ENCODE results near the gene CPLX1. TPM values are rescaled to one million over a fixed set of nuclear protein-coding genes. Genes with fewer than 3 reads are reported as not detected.
"Not testable (repeated sequence)": the region's sequence is repeated elsewhere in the genome, so short reads cannot be mapped to it uniquely, and the experiment has no call there.

CPLX1 gene
- total RNA-seq, 1 experiment from 2014 or later = not detected

GRCh38 chr4:813900-814299 is 12.0 kb downstream of the CPLX1 start:
- DNase-seq (ENCODE audit: low read depth in 1 of 2, low spot score in 2 of 2) = no peak
- H3K9me3 ChIP-seq (replicated peaks) = no peaks in the 10 kb centered on the region
- H3K27ac ChIP-seq = no peak overlapping the region
- H3K4me3 ChIP-seq = no peak overlapping the region
- no peaks in the 10 kb centered on the region for H3K36me3 ChIP-seq
- H3K4me1 ChIP-seq (replicated peaks) = no peaks in the 10 kb centered on the region
- H3K27me3 ChIP-seq (replicated peaks) = peaks cover 5% of the 10 kb centered on the region; the same call in 1 of the 2 replicates

GRCh38 chr4:808860-809570 is 16.9 kb downstream of the CPLX1 start:
- Histone ChIP-seq H3K36me3 (no peaks in the 10 kb centered on the region), H3K9me3 (replicated peaks) (no peaks in the 10 kb centered on the region), H3K4me3 (no peak overlapping the region), H3K27me3 (replicated peaks) (no peaks in the 10 kb centered on the region), H3K27ac (no peak overlapping the region), H3K4me1 (replicated peaks) (no peaks in the 10 kb centered on the region)
- DNase-seq (ENCODE audit: low read depth in 1 of 2, low spot score in 2 of 2) = no peak

- no peaks in the 10 kb centered on the region for H3K27me3 ChIP-seq (replicated peaks)
- no peaks in the 10 kb centered on the region for H3K36me3 ChIP-seq
- no peaks in the 10 kb centered on the region for H3K4me1 ChIP-seq (replicated peaks)
- H3K27ac ChIP-seq = no peak overlapping the region
- no peaks in the 10 kb centered on the region for H3K9me3 ChIP-seq (replicated peaks)
- no peak overlapping the region for H3K4me3 ChIP-seq
- no peak for DNase-seq (ENCODE audit: low read depth in 1 of 2, low spot score in 2 of 2)
These were observed 18.1 kb downstream of the CPLX1 start for GRCh38 chr4:807792-808191.

- not testable (repeated sequence) for H3K36me3 ChIP-seq; H3K4me3 ChIP-seq; H3K27me3 ChIP-seq (replicated peaks); H3K27ac ChIP-seq; H3K4me1 ChIP-seq (replicated peaks); H3K9me3 ChIP-seq (replicated peaks); DNase-seq (ENCODE audit: low read depth in 1 of 2, low spot score in 2 of 2)
These were observed 18.9 kb downstream of the CPLX1 start for GRCh38 chr4:806979-807378.

- no peak overlapping the region for H3K27ac ChIP-seq
- H3K9me3 ChIP-seq (replicated peaks) = no peaks in the 10 kb centered on the region
- no peak for DNase-seq (ENCODE audit: low read depth in 1 of 2, low spot score in 2 of 2)
- no peaks in the 10 kb centered on the region for H3K27me3 ChIP-seq (replicated peaks)
- no peak overlapping the region for H3K4me3 ChIP-seq
- H3K36me3 ChIP-seq = no peaks in the 10 kb centered on the region
- no peaks in the 10 kb centered on the region for H3K4me1 ChIP-seq (replicated peaks)
These were observed 21.1 kb downstream of the CPLX1 start for GRCh38 chr4:804804-805203.

GRCh38 chr4:803884-804283 is 22.0 kb downstream of the CPLX1 start:
- no peaks in the 10 kb centered on the region for H3K36me3 ChIP-seq
- H3K27me3 ChIP-seq (replicated peaks) = no peaks in the 10 kb centered on the region
- no peak overlapping the region for H3K27ac ChIP-seq
- no peak overlapping the region for H3K4me3 ChIP-seq
- H3K4me1 ChIP-seq (replicated peaks) = no peaks in the 10 kb centered on the region
- H3K9me3 ChIP-seq (replicated peaks) = no peaks in the 10 kb centered on the region
- no peak for DNase-seq (ENCODE audit: low read depth in 1 of 2, low spot score in 2 of 2)

GRCh38 chr4:801436-802124 is 24.3 kb downstream of the CPLX1 start:
- H3K36me3 ChIP-seq = no peaks in the 10 kb centered on the region
- H3K27ac ChIP-seq = no peak overlapping the region
- no peaks in the 10 kb centered on the region for H3K4me1 ChIP-seq (replicated peaks)
- DNase-seq (ENCODE audit: low read depth in 1 of 2, low spot score in 2 of 2) = no peak
- H3K4me3 ChIP-seq = no peak overlapping the region
- no peaks in the 10 kb centered on the region for H3K9me3 ChIP-seq (replicated peaks)
- no peaks in the 10 kb centered on the region for H3K27me3 ChIP-seq (replicated peaks)

- Histone ChIP-seq H3K4me1 (replicated peaks) (no peaks in the 10 kb centered on the region), H3K9me3 (replicated peaks) (no peaks in the 10 kb centered on the region), H3K36me3 (no peaks in the 10 kb centered on the region), H3K27ac (no peak overlapping the region), H3K27me3 (replicated peaks) (peaks cover 11% of the 10 kb centered on the region), H3K4me3 (no peak overlapping the region)
- DNase-seq (ENCODE audit: low read depth in 1 of 2, low spot score in 2 of 2) = no peak
These were observed 28.9 kb downstream of the CPLX1 start for GRCh38 chr4:797066-797465.

GRCh38 chr4:796206-796605 is 29.7 kb downstream of the CPLX1 start:
- Histone ChIP-seq H3K27me3 (replicated peaks) (peaks cover 13% of the 10 kb centered on the region), H3K36me3 (no peaks in the 10 kb centered on the region), H3K27ac (no peak overlapping the region), H3K4me3 (no peak overlapping the region), H3K4me1 (replicated peaks) (no peaks in the 10 kb centered on the region), H3K9me3 (replicated peaks) (no peaks in the 10 kb centered on the region)
- no peak for DNase-seq (ENCODE audit: low read depth in 1 of 2, low spot score in 2 of 2)

GRCh38 chr4:795726-796119 is 30.2 kb downstream of the CPLX1 start:
- H3K4me3 ChIP-seq = no peak overlapping the region
- H3K27ac ChIP-seq = no peak overlapping the region
- DNase-seq (ENCODE audit: low read depth in 1 of 2, low spot score in 2 of 2) = no peak
- peaks cover 13% of the 10 kb centered on the region for H3K27me3 ChIP-seq (replicated peaks)
- no peaks in the 10 kb centered on the region for H3K4me1 ChIP-seq (replicated peaks)
- no peaks in the 10 kb centered on the region for H3K36me3 ChIP-seq
- H3K9me3 ChIP-seq (replicated peaks) = no peaks in the 10 kb centered on the region

GRCh38 chr4:794900-795725 is 30.8 kb downstream of the CPLX1 start:
- no peak for DNase-seq (ENCODE audit: low read depth in 1 of 2, low spot score in 2 of 2)
- H3K27ac ChIP-seq = no peak overlapping the region
- H3K36me3 ChIP-seq = no peaks in the 10 kb centered on the region
- no peaks in the 10 kb centered on the region for H3K4me1 ChIP-seq (replicated peaks)
- no peaks in the 10 kb centered on the region for H3K9me3 ChIP-seq (replicated peaks)
- H3K27me3 ChIP-seq (replicated peaks) = peaks cover 13% of the 10 kb centered on the region
- H3K4me3 ChIP-seq = no peak overlapping the region

- Histone ChIP-seq H3K4me3 (no peak overlapping the region), H3K27ac (no peak overlapping the region), H3K27me3 (replicated peaks) (peaks cover 13% of the 10 kb centered on the region), H3K4me1 (replicated peaks) (no peaks in the 10 kb centered on the region), H3K36me3 (no peaks in the 10 kb centered on the region), H3K9me3 (replicated peaks) (no peaks in the 10 kb centered on the region)
- no peak for DNase-seq (ENCODE audit: low read depth in 1 of 2, low spot score in 2 of 2)
These were observed 31.8 kb downstream of the CPLX1 start for GRCh38 chr4:793941-794621.

- H3K36me3 ChIP-seq = no peaks in the 10 kb centered on the region
- H3K27me3 ChIP-seq (replicated peaks) = peaks cover 13% of the 10 kb centered on the region
- H3K9me3 ChIP-seq (replicated peaks) = no peaks in the 10 kb centered on the region
- H3K4me3 ChIP-seq = no peak overlapping the region
- H3K4me1 ChIP-seq (replicated peaks) = no peaks in the 10 kb centered on the region
- DNase-seq (ENCODE audit: low read depth in 1 of 2, low spot score in 2 of 2) = no peak
- H3K27ac ChIP-seq = no peak overlapping the region
These were observed 32.7 kb downstream of the CPLX1 start for GRCh38 chr4:793093-793861.
